Naive thymus-derived CD4-positive, alpha-beta T cell (primary cell): ENCODE data around the gene SIPA1L3. TPM values are rescaled to one million over a fixed set of nuclear protein-coding genes. Genes with fewer than 3 reads are reported as not detected.

Source experiments
- ATAC-seq: fragments of 150-1000 bp; cut with Tn5 transposase; 2 replicates; pipeline ENCODE4 v1.10.0; 2021; ENCODE audit warnings: mild to moderate bottlenecking, moderate library complexity
- CTCF ChIA-PET: fragments of 350-600 bp; sonication (Branson Sonifier 250); formaldehyde crosslinking; loops from one replicate; lab custom pipeline; 2021; ENCODE audit warnings: antibody characterized with exemption; lab: Charles Lee
- POLR2A ChIA-PET: fragments of 350-600 bp; sonication (Branson Sonifier 250); formaldehyde crosslinking; loops from one replicate; lab custom pipeline; 2021; ENCODE audit warnings: antibody characterized with exemption, inconsistent platforms; lab: Charles Lee
- DNase-seq, 9 donors: peaks; one replicate each; pipeline versions ENCODE4 v3.0.0 to v3.0.0-alpha.2; 2020 to 2022; ENCODE audit warnings: mixed read lengths in 1 of 9
- H3K27ac ChIP-seq: one replicate; pipeline ENCODE4 v1.7.0; 2013; ENCODE audit warnings: mild to moderate bottlenecking, low read depth, low read length, moderate library complexity
- H3K27me3 ChIP-seq, 2 donors: one replicate each; pipeline ENCODE4 v1.7.0; 2013; ENCODE audit warnings: low read length in 2 of 2, mild to moderate bottlenecking in 2 of 2, moderate library complexity in 2 of 2; ENCODE audit not compliant: control insufficient read depth in 2 of 2, insufficient read depth in 2 of 2
- H3K36me3 ChIP-seq, 3 experiments: 1 replicate in 2 of 3; 2 replicates in 1 of 3; pipeline ENCODE4 v1.7.0; 2013; ENCODE audit warnings: low read length in 3 of 3, mild to moderate bottlenecking in 3 of 3, moderate library complexity in 1 of 3; ENCODE audit not compliant: insufficient read depth in 3 of 3, control insufficient read depth in 2 of 3
- H3K4me1 ChIP-seq, 2 donors: one replicate each; pipeline ENCODE4 v1.7.0; 2013; ENCODE audit warnings: low read length in 2 of 2, mild to moderate bottlenecking in 2 of 2, moderate library complexity in 1 of 2; ENCODE audit not compliant: control insufficient read depth in 2 of 2, insufficient read depth in 2 of 2
- H3K4me3 ChIP-seq: 2 replicates; pipeline ENCODE4 v1.7.0; 2013; ENCODE audit warnings: mild to moderate bottlenecking, low read length
- H3K9me3 ChIP-seq, 3 experiments: 1 replicate in 2 of 3; 2 replicates in 1 of 3; pipeline ENCODE4 v1.7.0; 2013; ENCODE audit warnings: low read length in 3 of 3; ENCODE audit not compliant: control insufficient read depth in 2 of 3
- H3K27ac Mint-ChIP-seq, 9 donors: one replicate each; pipeline ENCODE4 v1.8.0; 2020 to 2022; ENCODE audit warnings: mixed read lengths in 9 of 9, mild to moderate bottlenecking in 8 of 9, moderate library complexity in 5 of 9, inconsistent platforms in 2 of 9
- H3K27me3 Mint-ChIP-seq, 5 donors: one replicate each; pipeline ENCODE4 v1.8.0; 2021 to 2022; ENCODE audit warnings: mixed read lengths in 5 of 5, mild to moderate bottlenecking in 1 of 5
- H3K36me3 Mint-ChIP-seq, 5 donors: one replicate each; pipeline ENCODE4 v1.8.0; 2020 to 2022; ENCODE audit warnings: mixed read lengths in 5 of 5, mild to moderate bottlenecking in 3 of 5, inconsistent platforms in 1 of 5
- H3K4me1 Mint-ChIP-seq, 7 donors: one replicate each; pipeline ENCODE4 v1.8.0; 2020 to 2022; ENCODE audit warnings: mixed read lengths in 7 of 7, mild to moderate bottlenecking in 3 of 7, inconsistent platforms in 1 of 7
- H3K4me3 Mint-ChIP-seq, 10 donors: one replicate each; pipeline ENCODE4 v1.8.0; 2020 to 2022; ENCODE audit warnings: mild to moderate bottlenecking in 10 of 10, mixed read lengths in 10 of 10, moderate library complexity in 6 of 10, inconsistent platforms in 2 of 10
- H3K9me3 Mint-ChIP-seq, 11 donors: one replicate each; pipeline ENCODE4 v1.8.0; 2020 to 2022; ENCODE audit warnings: mixed read lengths in 11 of 11, mild to moderate bottlenecking in 4 of 11, inconsistent platforms in 1 of 11, moderate library complexity in 1 of 11
- intact Hi-C, 2 donors: fragments of 100-400 bp; cut with micrococcal nuclease; formaldehyde crosslinking; loops; one replicate each; pipeline ENCODE4 v1.15.1; 2023
- polyA plus RNA-seq, 2 donors: library from polyadenylated mRNA; unstranded; fragments of 300-500 nt; fragmentation: Illumina TruSeq; gene quantifications; one replicate each; pipeline ENCODE4 v1.2.3, GENCODE V29; 2021
- total RNA-seq, 6 experiments: library from RNA in 5 of 6; stranded (reverse) in 5 of 6; gene quantifications; 1 replicate in 5 of 6; 2 replicates in 1 of 6; pipeline ENCODE4 v1.2.3 and lab custom pipeline; 2021 to 2026

Gene SIPA1L3
- total and polyA plus RNA-seq, 7 experiments from 2014 or later, result 0.91 to 38.7 (median 22.5) TPM

DNA sequence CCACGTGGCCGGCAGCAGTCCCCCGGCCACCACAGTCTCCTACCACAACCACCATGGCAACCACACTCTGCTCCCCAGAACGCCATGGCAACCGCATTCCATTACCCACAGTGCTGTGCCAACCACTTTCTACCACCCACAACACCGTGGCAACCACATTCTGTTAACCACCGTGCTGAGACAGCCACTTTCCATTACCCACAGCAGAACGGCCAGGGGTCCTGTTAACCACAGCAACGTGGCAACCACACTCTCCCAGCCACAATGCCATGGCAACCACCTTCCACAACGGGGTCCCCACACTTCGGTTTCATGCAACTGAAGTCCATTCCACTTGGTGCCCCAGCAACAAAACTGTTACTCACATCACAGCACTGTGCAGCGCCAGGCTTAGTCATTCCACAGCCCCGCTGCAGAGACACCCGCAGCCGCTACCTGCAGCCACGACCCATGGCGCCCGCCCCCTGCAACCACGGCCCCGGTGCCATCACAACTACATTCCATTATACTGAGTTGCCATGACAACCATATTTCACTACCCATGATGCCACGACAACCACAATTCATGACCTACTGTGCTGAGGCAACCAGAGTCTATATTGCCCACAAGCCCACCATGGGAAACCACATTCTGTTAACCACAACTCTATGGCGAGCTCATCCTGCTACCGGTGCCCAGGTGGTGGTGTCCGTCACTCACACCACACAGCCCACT, 307.1 kb downstream of the SIPA1L3 start:
- POLR2A ChIA-PET, result no interaction called here
- peaks cover 0 to 18% of the 10 kb centered on the region in 2 donors for H3K27me3 ChIP-seq
- Mint-ChIP-seq H3K36me3 (peaks cover 0 to 8% (median 7%) of the 10 kb centered on the region in 5 donors), H3K9me3 (peaks cover 0 to 7% (median 0%) of the 10 kb centered on the region in 11 donors), H3K27ac (peak overlapping the region in 7 of 9 donors; percentile 15 to 88 (median 24)), H3K4me1 (peaks cover 13 to 27% (median 22%) of the 10 kb centered on the region in 7 donors), H3K27me3 (peaks cover 36 to 65% (median 47%) of the 10 kb centered on the region in 5 donors), H3K4me3 (peak overlapping the region in 5 of 10 donors; percentile 23 to 68 (median 38))
- no peak overlapping the region for H3K4me3 ChIP-seq
- no peak overlapping the region for H3K27ac ChIP-seq
- no peaks in the 10 kb centered on the region for H3K36me3 ChIP-seq
- peak; percentile 86 for ATAC-seq
- peak in 5 of 9 donors; percentile 12 to 64 (median 34) for DNase-seq
- intact Hi-C loops, result no loop called here
- H3K9me3 ChIP-seq, result no peaks in the 10 kb centered on the region
- H3K4me1 ChIP-seq, result peaks cover 0 to 8% of the 10 kb centered on the region in 2 donors
- CTCF ChIA-PET, result interaction anchor here (0.6 kb wide), 1 partner anchor 224 kb away, joined by 3 read pairs; no protein-coding TSS in a partner anchor

DNA sequence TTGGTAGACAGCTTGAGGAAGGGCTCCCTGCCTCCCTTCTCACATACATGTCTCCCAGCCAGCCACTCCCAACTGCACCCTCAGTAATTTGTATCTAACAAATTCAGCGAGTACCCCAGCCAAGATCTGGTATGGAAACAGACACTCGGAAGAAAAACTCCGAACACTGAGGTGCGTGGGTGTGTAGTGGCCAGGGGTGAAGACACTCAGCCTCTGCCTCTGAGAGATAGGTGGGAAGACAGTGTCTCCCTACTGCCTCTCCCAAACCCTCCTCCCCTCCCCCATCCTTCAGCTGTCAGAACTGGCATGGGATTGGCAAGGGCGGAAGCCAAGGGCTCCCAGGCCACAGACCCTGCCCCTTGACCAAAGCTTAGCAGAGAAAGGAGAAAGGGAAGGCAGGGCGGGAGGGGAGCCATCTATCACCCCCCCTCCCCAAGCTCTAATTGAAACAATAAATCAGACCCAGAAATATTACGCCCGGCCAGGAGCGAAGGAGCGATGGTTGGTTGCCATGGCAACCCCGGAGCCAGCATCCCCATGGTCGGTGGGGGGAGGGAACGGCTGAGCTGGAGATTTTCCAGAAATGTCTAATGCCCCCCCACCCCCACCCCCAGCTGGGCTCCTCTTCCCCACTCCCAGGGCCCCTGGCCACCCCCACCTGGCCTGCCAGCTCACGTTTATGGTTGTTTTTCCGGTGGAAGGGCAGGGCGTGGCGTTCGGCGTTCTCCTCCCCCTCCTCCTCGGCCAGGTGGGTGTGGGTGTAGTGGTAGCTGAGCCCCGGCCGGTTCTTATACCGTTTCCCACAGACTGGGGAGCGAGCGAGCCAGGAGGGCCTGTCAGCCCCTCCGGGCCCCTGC, 310.0 kb downstream of the SIPA1L3 start:
- DNase-seq (no peak), ATAC-seq (no peak)
- intact Hi-C loops, result no loop called here
- CTCF ChIA-PET, result no interaction called here
- Mint-ChIP-seq H3K4me3 (no peak overlapping the region), H3K4me1 (peaks cover 7 to 14% (median 10%) of the 10 kb centered on the region in 7 donors), H3K27me3 (peaks cover 42 to 65% (median 49%) of the 10 kb centered on the region in 5 donors), H3K9me3 (peaks cover 0 to 5% (median 0%) of the 10 kb centered on the region in 11 donors), H3K36me3 (peaks cover 0 to 4% (median 0%) of the 10 kb centered on the region in 5 donors), H3K27ac (no peak overlapping the region)
- no peak overlapping the region for H3K4me3 ChIP-seq
- peaks cover 0 to 12% of the 10 kb centered on the region in 2 donors for H3K27me3 ChIP-seq
- H3K9me3 ChIP-seq, result no peaks in the 10 kb centered on the region
- POLR2A ChIA-PET, result no interaction called here
- no peak overlapping the region for H3K27ac ChIP-seq
- no peaks in the 10 kb centered on the region for H3K36me3 ChIP-seq
- H3K4me1 ChIP-seq, result peaks cover 0 to 8% of the 10 kb centered on the region in 2 donors

DNA sequence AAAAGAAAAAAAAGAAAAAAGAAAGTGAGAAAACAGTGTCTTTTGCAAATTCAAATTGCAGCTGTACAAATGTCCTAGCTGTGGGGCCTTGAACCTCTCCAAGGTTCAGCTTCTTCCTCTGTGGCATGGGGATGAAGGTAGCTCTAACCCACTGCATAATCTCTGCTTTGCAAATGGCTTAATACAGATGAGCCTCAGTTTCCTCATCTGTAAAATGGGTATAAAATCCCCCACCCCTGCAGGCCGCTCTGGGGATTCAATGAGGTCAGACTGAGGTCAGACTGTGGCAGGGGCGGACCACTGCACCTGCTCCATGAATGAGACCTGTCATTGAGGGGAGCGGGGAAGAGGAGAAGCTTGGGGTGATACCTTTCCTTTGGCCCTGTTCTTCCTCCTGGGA, 311.2 kb downstream of the SIPA1L3 start:
- H3K27ac Mint-ChIP-seq, result peak overlapping the region in 1 of 9 donors; percentile 11
- peaks cover 0 to 6% (median 3%) of the 10 kb centered on the region in 5 donors for H3K36me3 Mint-ChIP-seq
- H3K9me3 Mint-ChIP-seq, result peaks cover 0 to 8% (median 0%) of the 10 kb centered on the region in 11 donors
- no peaks in the 10 kb centered on the region for H3K9me3 ChIP-seq
- H3K4me1 ChIP-seq, result peaks cover 0 to 8% of the 10 kb centered on the region in 2 donors
- H3K4me3 Mint-ChIP-seq, result no peak overlapping the region
- ATAC-seq (no peak), DNase-seq (no peak)
- no peaks in the 10 kb centered on the region for H3K36me3 ChIP-seq
- intact Hi-C loops, result no loop called here
- peaks cover 41 to 63% (median 48%) of the 10 kb centered on the region in 5 donors for H3K27me3 Mint-ChIP-seq
- no peak overlapping the region for H3K27ac ChIP-seq
- H3K27me3 ChIP-seq, result peaks cover 0 to 12% of the 10 kb centered on the region in 2 donors
- CTCF ChIA-PET, result no interaction called here
- H3K4me3 ChIP-seq, result no peak overlapping the region
- POLR2A ChIA-PET, result no interaction called here
- peaks cover 12 to 18% (median 14%) of the 10 kb centered on the region in 7 donors for H3K4me1 Mint-ChIP-seq

DNA sequence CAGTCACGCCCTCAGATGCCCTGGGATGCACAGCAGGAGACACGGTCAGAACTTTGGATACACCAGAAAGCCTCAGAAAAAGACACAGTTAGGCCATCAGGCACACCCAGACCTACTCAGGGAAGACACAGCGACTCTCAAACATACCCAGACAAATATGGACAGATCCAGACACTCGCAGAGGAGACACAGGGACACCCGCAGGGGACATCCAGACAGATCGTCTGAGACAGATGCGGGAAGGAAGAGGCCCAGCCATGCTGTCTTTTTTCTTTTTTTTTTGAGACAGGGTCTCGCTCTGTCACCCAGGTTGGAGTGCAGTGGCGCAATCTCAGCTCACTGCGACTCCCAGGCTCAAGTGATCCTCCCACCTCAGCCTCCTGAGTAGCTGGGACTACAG, 312.2 kb downstream of the SIPA1L3 start:
- H3K27ac ChIP-seq, result no peak overlapping the region
- no peaks in the 10 kb centered on the region for H3K9me3 ChIP-seq
- H3K36me3 ChIP-seq, result no peaks in the 10 kb centered on the region
- Mint-ChIP-seq H3K9me3 (peaks cover 0 to 7% (median 0%) of the 10 kb centered on the region in 11 donors), H3K4me3 (no peak overlapping the region), H3K4me1 (peaks cover 13 to 17% (median 14%) of the 10 kb centered on the region in 7 donors), H3K27me3 (peaks cover 40 to 60% (median 49%) of the 10 kb centered on the region in 5 donors), H3K36me3 (peaks cover 0 to 9% (median 7%) of the 10 kb centered on the region in 5 donors), H3K27ac (no peak overlapping the region)
- peaks cover under 1 to 2% of the 10 kb centered on the region in 2 donors for H3K4me1 ChIP-seq
- ATAC-seq, result no peak
- no peak overlapping the region for H3K4me3 ChIP-seq
- ChIA-PET CTCF (no interaction called here), POLR2A (no interaction called here)
- peaks cover 0 to 14% of the 10 kb centered on the region in 2 donors for H3K27me3 ChIP-seq
- no peak for DNase-seq
- intact Hi-C loops, result no loop called here

DNA sequence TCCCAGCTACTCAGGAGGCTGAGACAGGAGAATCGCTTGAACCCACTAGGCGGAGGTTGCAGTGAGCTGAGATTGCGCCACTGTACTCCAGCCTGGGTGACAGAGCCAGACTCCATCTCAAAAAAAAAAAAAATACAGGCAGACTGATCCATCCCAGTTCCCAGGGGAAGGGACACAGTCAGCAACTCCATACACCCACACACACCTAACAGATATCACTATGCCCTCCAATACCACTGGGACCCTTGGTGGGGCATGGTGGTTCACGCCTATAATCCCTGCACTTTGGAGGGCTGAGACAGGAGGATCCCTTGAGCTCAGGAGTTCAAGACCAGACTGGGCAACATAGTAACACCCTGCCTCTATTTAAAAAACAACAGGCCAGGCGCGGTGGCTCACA, 314.4 kb downstream of the SIPA1L3 start:
- no peak overlapping the region for H3K4me3 Mint-ChIP-seq
- ATAC-seq (no peak), DNase-seq (no peak)
- peaks cover 0 to 17% of the 10 kb centered on the region in 2 donors for H3K27me3 ChIP-seq
- peaks cover 0 to 7% (median 0%) of the 10 kb centered on the region in 11 donors for H3K9me3 Mint-ChIP-seq
- peaks cover 0 to 3% of the 10 kb centered on the region in 2 donors for H3K4me1 ChIP-seq
- H3K27me3 Mint-ChIP-seq, result peaks cover 51 to 66% (median 56%) of the 10 kb centered on the region in 5 donors
- H3K36me3 Mint-ChIP-seq, result peaks cover 0 to 10% (median 8%) of the 10 kb centered on the region in 5 donors
- no peak overlapping the region for H3K27ac Mint-ChIP-seq
- POLR2A ChIA-PET, result no interaction called here
- no peak overlapping the region for H3K4me3 ChIP-seq
- H3K4me1 Mint-ChIP-seq, result peaks cover 13 to 21% (median 17%) of the 10 kb centered on the region in 7 donors
- intact Hi-C loops, result no loop called here
- no peaks in the 10 kb centered on the region for H3K9me3 ChIP-seq
- H3K27ac ChIP-seq, result no peak overlapping the region
- CTCF ChIA-PET, result no interaction called here
- H3K36me3 ChIP-seq, result no peaks in the 10 kb centered on the region

DNA sequence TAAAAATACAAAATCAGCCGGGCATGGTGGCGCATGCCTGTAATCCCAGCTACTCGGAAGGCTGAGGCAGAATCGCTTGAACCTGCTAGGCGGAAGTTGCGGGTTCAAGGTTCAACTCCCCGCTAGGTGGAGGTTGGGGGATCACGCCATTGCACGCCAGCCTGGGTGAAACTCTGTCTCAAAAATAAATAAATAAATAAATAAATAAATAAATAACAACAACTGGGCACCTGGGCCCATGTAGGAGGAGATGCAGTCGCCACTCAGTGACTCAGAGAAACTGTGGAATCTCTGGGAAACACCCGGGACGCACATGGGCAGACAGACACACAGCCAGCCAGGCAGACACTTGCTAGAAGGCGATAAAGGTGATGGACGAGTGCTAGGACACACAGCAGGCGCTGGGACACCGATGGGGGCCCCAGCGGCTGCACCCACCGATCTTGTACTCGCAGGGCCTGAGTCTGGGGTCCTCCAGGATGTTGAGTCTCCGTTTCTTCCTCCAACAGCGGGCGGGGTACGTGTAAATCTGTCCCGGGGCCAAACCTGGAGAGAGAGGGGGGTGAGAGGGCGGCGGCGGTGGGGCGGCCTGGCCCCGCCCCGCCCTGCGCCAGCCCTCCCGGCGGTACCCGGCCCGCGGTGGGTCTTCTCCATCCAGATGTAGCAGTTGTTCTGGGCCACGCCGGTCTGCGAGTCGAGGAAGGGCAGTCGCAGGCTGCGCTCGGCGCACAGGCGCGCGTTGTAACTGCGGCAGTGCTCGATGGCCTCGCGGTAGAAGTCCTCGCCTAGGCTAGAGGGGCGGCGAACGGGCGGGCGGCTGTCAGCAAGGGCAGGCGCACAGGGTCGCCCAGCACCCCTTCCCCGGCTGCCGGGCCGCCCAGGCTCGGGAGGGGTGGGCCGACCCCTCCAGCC, 315.2 kb downstream of the SIPA1L3 start:
- H3K4me1 Mint-ChIP-seq, result peaks cover 15 to 25% (median 18%) of the 10 kb centered on the region in 7 donors
- CTCF ChIA-PET, result no interaction called here
- H3K27ac Mint-ChIP-seq, result no peak overlapping the region

More for the DNA sequence above, 315.2 kb downstream of the SIPA1L3 start:
- POLR2A ChIA-PET, result no interaction called here
- ATAC-seq (no peak), DNase-seq (no peak)
- Histone ChIP-seq H3K27ac (no peak overlapping the region), H3K36me3 (no peaks in the 10 kb centered on the region), H3K9me3 (no peaks in the 10 kb centered on the region), H3K27me3 (peaks cover 0 to 16% of the 10 kb centered on the region in 2 donors), H3K4me1 (peaks cover 0 to 3% of the 10 kb centered on the region in 2 donors), H3K4me3 (no peak overlapping the region)
- H3K4me3 Mint-ChIP-seq, result no peak overlapping the region
- H3K9me3 Mint-ChIP-seq, result peaks cover 0 to 7% (median 0%) of the 10 kb centered on the region in 11 donors
- H3K36me3 Mint-ChIP-seq, result peaks cover 0 to 10% (median 8%) of the 10 kb centered on the region in 5 donors
- peaks cover 59 to 74% (median 64%) of the 10 kb centered on the region in 5 donors for H3K27me3 Mint-ChIP-seq
- intact Hi-C loops, result no loop called here
